SK-N-SH treated with all-trans-retinoic acid at 6 μM for 48 hours (cell line): ENCODE data around the gene ERAP2.

Source experiments
- ARNTL ChIP-seq: fragments of 450-650 bp; formaldehyde crosslinking; IDR thresholded peaks from 2 replicates; pipeline ENCODE4 v1.5.0; 2020; ENCODE audit warnings: low read depth, mild to moderate bottlenecking, moderate library complexity, borderline replicate concordance
- BACH2 ChIP-seq: fragments of 250-450 bp; sonication (Bioruptor Pico); IDR thresholded peaks from 2 replicates; pipeline ENCODE4 v1.9.0; 2021; ENCODE audit warnings: mild to moderate bottlenecking, borderline replicate concordance
- CREB5 ChIP-seq: fragments of 250-450 bp; sonication (Bioruptor Pico); IDR thresholded peaks from 2 replicates; pipeline ENCODE4 v1.5.1; 2020; ENCODE audit warnings: low read depth, mild to moderate bottlenecking, moderate library complexity
- CSDC2 ChIP-seq: fragments of 250-450 bp; sonication (Bioruptor Pico); IDR thresholded peaks from 2 replicates; pipeline ENCODE4 v1.5.0; 2020; ENCODE audit warnings: mild to moderate bottlenecking, moderate library complexity
- CSRNP3 ChIP-seq: fragments of 250-450 bp; sonication (Bioruptor Pico); IDR thresholded peaks from 2 replicates; pipeline ENCODE4 v1.5.1; 2021; ENCODE audit warnings: mild to moderate bottlenecking, moderate library complexity
- GLIS3 ChIP-seq: fragments of 250-450 bp; sonication (Bioruptor Pico); IDR thresholded peaks from 2 replicates; pipeline ENCODE4 v1.5.0; 2020; ENCODE audit warnings: mild to moderate bottlenecking, moderate library complexity
- ISL1 ChIP-seq: fragments of 250-450 bp; sonication (Bioruptor Pico); IDR thresholded peaks from 2 replicates; pipeline ENCODE4 v2.1.2; 2022; ENCODE audit warnings: mild to moderate bottlenecking, moderate library complexity
- PATZ1 ChIP-seq: fragments of 250-450 bp; sonication (Bioruptor Pico); IDR thresholded peaks from 2 replicates; pipeline ENCODE4 v1.8.0; 2020; ENCODE audit warnings: mild to moderate bottlenecking, moderate library complexity, borderline replicate concordance
- RARB ChIP-seq: fragments of 250-450 bp; sonication (Bioruptor Pico); IDR thresholded peaks from 2 replicates; pipeline ENCODE4 v1.8.0; 2021; ENCODE audit warnings: mild to moderate bottlenecking, moderate library complexity
- SNAI2 ChIP-seq: fragments of 250-450 bp; sonication (Bioruptor Pico); IDR thresholded peaks from 2 replicates; pipeline ENCODE4 v1.5.0; 2020; ENCODE audit warnings: mild to moderate bottlenecking, moderate library complexity
- TOX ChIP-seq: fragments of 250-450 bp; sonication (Bioruptor Pico); IDR thresholded peaks from 2 replicates; pipeline ENCODE4 v1.8.0; 2021; ENCODE audit warnings: mild to moderate bottlenecking, moderate library complexity, borderline replicate concordance
- TSHZ2 ChIP-seq: fragments of 250-450 bp; sonication (Bioruptor Pico); IDR thresholded peaks from 2 replicates; pipeline ENCODE4 v1.5.0; 2020; ENCODE audit warnings: mild to moderate bottlenecking, moderate library complexity
- ZFP3 ChIP-seq: fragments of 250-450 bp; sonication (Bioruptor Pico); IDR thresholded peaks from 2 replicates; pipeline ENCODE4 v1.5.0; 2020; ENCODE audit warnings: mild to moderate bottlenecking, moderate library complexity
- ZFP30 ChIP-seq: fragments of 450-650 bp; formaldehyde crosslinking; IDR thresholded peaks from 2 replicates; pipeline ENCODE4 v1.5.0; 2022; ENCODE audit warnings: mild to moderate bottlenecking, moderate library complexity

GRCh38 chr5:96835791-96836191, 40.5 kb upstream of the ERAP2 start:
- TF ChIP-seq SNAI2 (CRISPR knock-in tag) (no peak), ZFP3 (CRISPR knock-in tag) (no peak), ZFP30 (no peak), PATZ1 (no peak), CSRNP3 (CRISPR knock-in tag) (no peak), BACH2 (CRISPR knock-in tag) (no peak), RARB (CRISPR knock-in tag) (no peak), CSDC2 (CRISPR knock-in tag) (no peak), TOX (CRISPR knock-in tag) (no peak), ARNTL (no peak), TSHZ2 (CRISPR knock-in tag) (no peak), ISL1 (CRISPR knock-in tag) (no peak), GLIS3 (CRISPR knock-in tag) (no peak), CREB5 (CRISPR knock-in tag) (no peak)
